Endothelial cell of umbilical vein (primary cell): ENCODE measurements around the gene EN2. TPM values are rescaled to one million over a fixed set of nuclear protein-coding genes. Genes with fewer than 3 reads are reported as not detected.

Experiments
- BruUV-seq: library from RNA; stranded (reverse); fragments of 400-500 nt; replicated peaks from 2 replicates; lab custom pipeline; 2021; lab: Mats Ljungman, UMichigan
- CTCF ChIA-PET: fragments of 300-600, 350-600 bp; sonication (Branson Sonifier 250); formaldehyde crosslinking; loops from one replicate; lab custom pipeline; 2021; ENCODE audit warnings: antibody characterized with exemption, inconsistent platforms; lab: Charles Lee
- POLR2A ChIA-PET: fragments of 300-600, 350-600 bp; sonication (Branson Sonifier 250); formaldehyde crosslinking; loops from one replicate; lab custom pipeline; 2021; ENCODE audit warnings: antibody characterized with exemption, inconsistent platforms; lab: Charles Lee
- DNase-seq: peaks from one replicate; pipeline ENCODE4 v3.0.0-alpha.2; 2011; ENCODE audit warnings: low read depth, low spot score
- FAIRE-seq: peaks from 2 replicates; lab custom pipeline; 2011; peaks lifted over from hg19 to GRCh38; lab: Jason Lieb, UNC
- H2AFZ ChIP-seq: 2 replicates; pipeline ENCODE4 v1.6.0; 2012; ENCODE audit warnings: low read depth, low read length, control low read depth, inconsistent platforms
- H3K27ac ChIP-seq: 2 replicates; pipeline ENCODE4 v1.5.1; 2011; ENCODE audit warnings: low read depth, mild to moderate bottlenecking, control low read depth, low read length, moderate library complexity; ENCODE audit not compliant: insufficient read depth
- H3K27me3 ChIP-seq, 2 experiments: 2 replicates each; pipeline versions ENCODE4 v1.6.0 to v1.6.1; 2011; ENCODE audit warnings: low read length in 2 of 2, mixed read lengths in 1 of 2; ENCODE audit not compliant: control insufficient read depth in 2 of 2, insufficient read depth in 2 of 2
- H3K36me3 ChIP-seq, 2 experiments: 2 replicates in 1 of 2; 3 replicates in 1 of 2; pipeline ENCODE4 v1.5.1; 2011; ENCODE audit warnings: low read length in 2 of 2, mild to moderate bottlenecking in 1 of 2, moderate library complexity in 1 of 2; ENCODE audit not compliant: control insufficient read depth in 2 of 2, insufficient read depth in 2 of 2; ENCODE audit errors: extremely low read depth in 1 of 2
- H3K4me1 ChIP-seq: 3 replicates; pipeline ENCODE4 v1.5.1; 2011; ENCODE audit warnings: mild to moderate bottlenecking, low read length; ENCODE audit not compliant: control insufficient read depth, insufficient read depth; ENCODE audit errors: extremely low read depth
- H3K4me2 ChIP-seq: 2 replicates; pipeline ENCODE4 v1.6.1; 2011; ENCODE audit warnings: low read length, control low read depth, mixed read lengths; ENCODE audit not compliant: insufficient read depth
- H3K4me3 ChIP-seq, 3 experiments: fragments of 200-600 bp in 1 of 3; sonication (generic), shearing (Covaris generic) in 1 of 3; replicated peaks in 1 of 3; 2 replicates each; pipeline ENCODE4 v1.5.1; 2011 to 2016; ENCODE audit warnings: control low read depth in 3 of 3, low read length in 3 of 3, mild to moderate bottlenecking in 2 of 3, inconsistent platforms in 1 of 3, low read depth in 1 of 3, moderate library complexity in 1 of 3; ENCODE audit not compliant: insufficient read depth in 1 of 3
- H3K79me2 ChIP-seq: 2 replicates; pipeline ENCODE4 v1.6.0; 2012; ENCODE audit warnings: low read length, inconsistent platforms; ENCODE audit not compliant: control insufficient read depth, insufficient read depth
- H3K9ac ChIP-seq: replicated peaks from 2 replicates; pipeline ENCODE3; 2011; ENCODE audit warnings: low read length, control low read depth; ENCODE audit not compliant: insufficient read depth; ENCODE audit errors: extremely low read depth
- H3K9me1 ChIP-seq: replicated peaks from 3 replicates; pipeline ENCODE4 v1.6.0; 2011; ENCODE audit warnings: mild to moderate bottlenecking, low read length; ENCODE audit not compliant: control insufficient read depth, insufficient read depth; ENCODE audit errors: extremely low read depth
- H3K9me3 ChIP-seq: replicated peaks from 2 replicates; pipeline ENCODE4 v1.5.1; 2012; ENCODE audit warnings: low read length, inconsistent platforms; ENCODE audit not compliant: control insufficient read depth, insufficient read depth
- H4K20me1 ChIP-seq: replicated peaks from 2 replicates; pipeline ENCODE3; 2011; ENCODE audit warnings: mild to moderate bottlenecking, low read length; ENCODE audit not compliant: control insufficient read depth, insufficient read depth; ENCODE audit errors: extremely low read depth
- CTCF ChIP-seq, 2 donors: IDR thresholded peaks; 1 replicate in 1 of 2; 2 replicates in 1 of 2; pipeline ENCODE4 v1.5.1; 2011; ENCODE audit warnings: low read length in 2 of 2, mild to moderate bottlenecking in 2 of 2, moderate library complexity in 2 of 2, control low read depth in 1 of 2, inconsistent platforms in 1 of 2, low read depth in 1 of 2; ENCODE audit not compliant: insufficient read depth in 1 of 2; ENCODE audit errors: extremely low read depth in 1 of 2
- EZH2 ChIP-seq: IDR thresholded peaks from 2 replicates; pipeline ENCODE4 v1.6.1; 2012; ENCODE audit warnings: borderline replicate concordance, low read depth, mild to moderate bottlenecking, moderate library complexity, low read length, inconsistent platforms; ENCODE audit not compliant: severe bottlenecking
- FOS ChIP-seq: IDR thresholded peaks from 2 replicates; pipeline ENCODE4 v1.6.1; 2011; ENCODE audit warnings: mild to moderate bottlenecking, low read length, moderate library complexity, borderline replicate concordance; ENCODE audit not compliant: insufficient read depth
- GATA2 ChIP-seq: IDR thresholded peaks from 2 replicates; pipeline ENCODE4 v1.7.0; 2011; ENCODE audit warnings: low read depth, mild to moderate bottlenecking, moderate library complexity, mixed read lengths, low read length; ENCODE audit not compliant: insufficient read length, insufficient read depth
- JUN ChIP-seq: IDR thresholded peaks from 2 replicates; pipeline ENCODE4 v1.6.1; 2011; ENCODE audit warnings: borderline replicate concordance, low read depth; ENCODE audit not compliant: insufficient read length, insufficient read depth
- MAX ChIP-seq: IDR thresholded peaks from 2 replicates; pipeline ENCODE4 v1.6.1; 2011; ENCODE audit not compliant: insufficient read depth, insufficient read length
- MYC ChIP-seq: IDR thresholded peaks from one replicate; pipeline ENCODE4 v1.6.1; 2011; ENCODE audit warnings: mild to moderate bottlenecking, low read depth, low read length
- POLR2A ChIP-seq: IDR thresholded peaks from 2 replicates; pipeline ENCODE4 v1.6.1; 2012; ENCODE audit warnings: low read depth, mild to moderate bottlenecking, control low read depth, low read length
- POLR2AphosphoS5 ChIP-seq: IDR thresholded peaks from 2 replicates; pipeline ENCODE4 v1.6.1; 2012; ENCODE audit warnings: low read depth, mild to moderate bottlenecking, control low read depth, low read length, moderate library complexity; ENCODE audit not compliant: insufficient read depth
- dilution Hi-C: fragments of 300-500 bp; cut with MboI; formaldehyde crosslinking; loops from one replicate; pipeline ENCODE4 v1.15.0; 2019; ENCODE audit warnings: low sequenced_read_pairs; ENCODE audit not compliant: extremely low pct_ligation_motif_present
- intact Hi-C: fragments of 100-400 bp; cut with micrococcal nuclease; formaldehyde crosslinking; loops from one replicate; pipeline ENCODE4 v1.10.0; 2022
- polyA plus RNA-seq, 4 experiments: library from polyadenylated mRNA; depleted of rRNA in 3 of 4; stranded (reverse) in 3 of 4; unstranded in 1 of 4; fragments of >200 nt; gene quantifications; 2 replicates each; pipeline versions ENCODE4 v1.2.1 to v1.2.3, GENCODE V29; 2011 to 2012; ENCODE audit warnings: missing spikeins in 1 of 4
- total RNA-seq: library from RNA; stranded (reverse); gene quantifications from 2 replicates; pipeline ENCODE4 v1.2.3, GENCODE V29; 2021

Gene EN2
- total and polyA plus RNA-seq, 2 donors (not counting 3 experiments of a cell fraction or from before 2014, with no cell fraction given), result not detected

- dilution Hi-C loops (no loop called here), intact Hi-C loops (no loop called here)
- Histone ChIP-seq H3K27ac (no peak overlapping the region), H3K79me2 (no peaks in the 10 kb centered on the region), H3K4me1 (no peaks in the 10 kb centered on the region), H2AFZ (no peak overlapping the region), H3K4me3 (no peak overlapping the region), H3K9me1 (no peaks in the 10 kb centered on the region), H4K20me1 (no peaks in the 10 kb centered on the region), H3K27me3 (peaks cover 0 to 3% of the 10 kb centered on the region in 2 experiments), H3K9me3 (no peaks in the 10 kb centered on the region), H3K9ac (no peak overlapping the region), H3K36me3 (no peaks in the 10 kb centered on the region), H3K4me2 (no peak overlapping the region)
- TF ChIP-seq MAX (no peak), EZH2 (no peak), CTCF (IDR thresholded peaks at IDR 0.05; ENCODE audit: extremely low read depth in 1 of 2, insufficient read depth in 1 of 2, low read depth in 1 of 2, low read length in 2 of 2) (no peak), JUN (no peak), POLR2AphosphoS5 (no peak), FOS (no peak), GATA2 (no peak), MYC (no peak), POLR2A (no peak)
- ChIA-PET CTCF (no interaction called here), POLR2A (no interaction called here)
- DNase-seq, result no peak
- no peak for FAIRE-seq
- no TSS peak for BruUV-seq
Measured at GRCh38 chr7:155482511-155483183, 24.7 kb downstream of the EN2 start.
